ENCODE measurements around the gene GNMT.
"Not testable (repeated sequence)": the region's sequence is repeated elsewhere in the genome, so short reads cannot be mapped to it uniquely, and the experiment has no call there.

GNMT gene

GRCh38 chr6:42937548-42938427 is 22.8 kb upstream of the GNMT start:
- DNase-seq (ENCODE audit: low spot score) = no peak
- no peak for TF ChIP-seq CTCF (IDR thresholded peaks at IDR 0.05; ENCODE audit: extremely low read depth, missing control alignments)

- no peak for DNase-seq (ENCODE audit: low spot score)
- no peak for TF ChIP-seq CTCF (IDR thresholded peaks at IDR 0.05; ENCODE audit: extremely low read depth, missing control alignments)
Observed at GRCh38 chr6:42938428-42938796, 22.1 kb upstream of the GNMT start.

GRCh38 chr6:42938987-42939809 is 21.4 kb upstream of the GNMT start:
- DNase-seq (ENCODE audit: low spot score) = no peak
- TF ChIP-seq CTCF (IDR thresholded peaks at IDR 0.05; ENCODE audit: extremely low read depth, missing control alignments) = no peak

GRCh38 chr6:42939810-42940167 is 20.8 kb upstream of the GNMT start:
- no peak for TF ChIP-seq CTCF (IDR thresholded peaks at IDR 0.05; ENCODE audit: extremely low read depth, missing control alignments)
- no peak for DNase-seq (ENCODE audit: low spot score)

GRCh38 chr6:42940493-42941045 is 20.0 kb upstream of the GNMT start:
- no peak for TF ChIP-seq CTCF (IDR thresholded peaks at IDR 0.05; ENCODE audit: extremely low read depth, missing control alignments)
- no peak for DNase-seq (ENCODE audit: low spot score)

GRCh38 chr6:42941356-42941755 is 19.2 kb upstream of the GNMT start:
- DNase-seq (ENCODE audit: low spot score) = not testable (repeated sequence)

GRCh38 chr6:42942444-42942843 is 18.1 kb upstream of the GNMT start:
- no peak for TF ChIP-seq CTCF (IDR thresholded peaks at IDR 0.05; ENCODE audit: extremely low read depth, missing control alignments)

More at GRCh38 chr6:42942444-42942843, 18.1 kb upstream of the GNMT start:
- DNase-seq (ENCODE audit: low spot score) = no peak

Measured in GM20000 (cell line).